H1 (cell line): Measurements from ENCODE around the gene KMT5C. TPM values are rescaled to one million over a fixed set of nuclear protein-coding genes. Genes with fewer than 3 reads are reported as not detected.

Experiments used
- CTCF ChIA-PET: fragments of 300-600 bp; sonication (Branson Sonifier 250); formaldehyde crosslinking; loops from one replicate; lab custom pipeline; 2021; ENCODE audit not compliant: partially characterized antibody; lab: Charles Lee
- POLR2A ChIA-PET: fragments of 300-600 bp; sonication (Branson Sonifier 250); formaldehyde crosslinking; loops from one replicate; lab custom pipeline; 2021; ENCODE audit warnings: inconsistent platforms; ENCODE audit not compliant: partially characterized antibody; lab: Charles Lee
- DNase-seq, 2 experiments: peaks; one replicate each; pipeline versions ENCODE4 v3.0.0 to v3.0.0-alpha.2; 2010 to 2022; ENCODE audit warnings: low spot score in 2 of 2, low read depth in 1 of 2, mixed read lengths in 1 of 2
- FAIRE-seq: peaks from 2 replicates; lab custom pipeline; 2011; peaks lifted over from hg19 to GRCh38; lab: Jason Lieb, UNC
- H2AFZ ChIP-seq: 2 replicates; pipeline ENCODE4 v1.8.1; 2012; ENCODE audit warnings: low read length, inconsistent platforms
- H2AK5ac ChIP-seq: 2 replicates; pipeline ENCODE4 v1.6.1; 2013; ENCODE audit warnings: low read depth, low read length
- H2BK120ac ChIP-seq: replicated peaks from 2 replicates; pipeline ENCODE3; 2013; ENCODE audit warnings: low read depth, low read length, inconsistent platforms
- H2BK12ac ChIP-seq: 2 replicates; pipeline ENCODE4 v1.6.1; 2013; ENCODE audit warnings: low read depth, low read length
- H2BK15ac ChIP-seq: 2 replicates; pipeline ENCODE4 v1.6.1; 2013; ENCODE audit warnings: low read length
- H2BK20ac ChIP-seq: 2 replicates; pipeline ENCODE4 v1.6.1; 2013; ENCODE audit warnings: low read length
- H2BK5ac ChIP-seq: 2 replicates; pipeline ENCODE4 v1.6.1; 2013; ENCODE audit warnings: low read depth, low read length
- H3K14ac ChIP-seq: 2 replicates; pipeline ENCODE4 v1.6.1; 2013; ENCODE audit warnings: inconsistent platforms; ENCODE audit not compliant: insufficient read length
- H3K18ac ChIP-seq: 2 replicates; pipeline ENCODE4 v1.6.1; 2013; ENCODE audit warnings: low read length; ENCODE audit errors: extremely low read depth
- H3K23ac ChIP-seq: 2 replicates; pipeline ENCODE4 v1.6.1; 2013; ENCODE audit warnings: inconsistent platforms; ENCODE audit not compliant: insufficient read length
- H3K23me2 ChIP-seq: 2 replicates; pipeline ENCODE4 v1.6.1; 2013; ENCODE audit warnings: low read depth, low read length
- H3K27ac ChIP-seq: 2 replicates; pipeline ENCODE4 v1.6.1; 2011; ENCODE audit warnings: low read depth, low read length, inconsistent platforms
- H3K27me3 ChIP-seq, 4 experiments: replicated peaks in 1 of 4; 1 replicate in 1 of 4; 2 replicates in 3 of 4; pipeline versions ENCODE4 v1.6.1 to v1.8.1; 2011 to 2013; ENCODE audit warnings: low read length in 3 of 4, mild to moderate bottlenecking in 3 of 4, inconsistent platforms in 2 of 4, mixed read lengths in 2 of 4, moderate library complexity in 1 of 4; ENCODE audit not compliant: control insufficient read depth in 3 of 4, insufficient read depth in 3 of 4; ENCODE audit errors: extremely low read depth in 1 of 4
- H3K36me3 ChIP-seq, 4 experiments: 2 replicates each; pipeline versions ENCODE4 v1.6.1 to v1.8.1; 2011 to 2013; ENCODE audit warnings: mild to moderate bottlenecking in 4 of 4, low read length in 3 of 4, moderate library complexity in 2 of 4, control low read depth in 1 of 4, inconsistent platforms in 1 of 4; ENCODE audit not compliant: insufficient read depth in 4 of 4, control insufficient read depth in 2 of 4
- H3K4ac ChIP-seq: replicated peaks from 2 replicates; pipeline ENCODE3; 2013; ENCODE audit warnings: low read length, low read depth, mixed read lengths, inconsistent platforms; ENCODE audit not compliant: insufficient read length
- H3K4me1 ChIP-seq, 4 experiments: replicated peaks in 1 of 4; 1 replicate in 1 of 4; 2 replicates in 3 of 4; pipeline versions ENCODE4 v1.6.1 to v1.8.1; 2011 to 2013; ENCODE audit warnings: low read length in 3 of 4, inconsistent platforms in 2 of 4, mixed read lengths in 1 of 4; ENCODE audit not compliant: insufficient read depth in 4 of 4, control insufficient read depth in 3 of 4
- H3K4me2 ChIP-seq, 2 experiments: 2 replicates each; pipeline versions ENCODE4 v1.6.1 to v1.8.1; 2011 to 2013; ENCODE audit warnings: low read depth in 2 of 2, low read length in 2 of 2, control low read depth in 1 of 2, inconsistent platforms in 1 of 2, mild to moderate bottlenecking in 1 of 2; ENCODE audit not compliant: insufficient read depth in 1 of 2
- H3K4me3 ChIP-seq, 4 experiments: fragments of 200-600, 300-600 bp in 1 of 4; sonication (generic), shearing (Covaris generic), sonication (Bioruptor Twin) in 1 of 4; 2 replicates each; pipeline versions ENCODE4 v1.5.1 to v1.8.1; 2011 to 2016; ENCODE audit warnings: low read length in 4 of 4, low read depth in 3 of 4, control low read depth in 2 of 4, inconsistent platforms in 2 of 4, mild to moderate bottlenecking in 2 of 4, mixed read lengths in 1 of 4, moderate library complexity in 1 of 4; ENCODE audit not compliant: insufficient read depth in 2 of 4; ENCODE audit errors: extremely low read depth in 1 of 4
- H3K56ac ChIP-seq: replicated peaks from 2 replicates; pipeline ENCODE3; 2013; ENCODE audit warnings: low read depth, mild to moderate bottlenecking, mixed read lengths, low read length, inconsistent platforms; ENCODE audit not compliant: insufficient read length
- H3K79me1 ChIP-seq: 2 replicates; pipeline ENCODE4 v1.6.1; 2013; ENCODE audit warnings: low read depth, low read length, control low read depth
- H3K79me2 ChIP-seq, 2 experiments: 2 replicates each; pipeline versions ENCODE4 v1.6.1 to v1.8.1; 2012 to 2013; ENCODE audit warnings: low read length in 2 of 2, mild to moderate bottlenecking in 2 of 2, inconsistent platforms in 1 of 2; ENCODE audit not compliant: insufficient read depth in 2 of 2, control insufficient read depth in 1 of 2
- H3K9ac ChIP-seq, 4 experiments: replicated peaks in 1 of 4; 1 replicate in 1 of 4; 2 replicates in 3 of 4; pipeline versions ENCODE4 v1.6.1 to v1.8.1; 2011 to 2013; ENCODE audit warnings: low read depth in 3 of 4, low read length in 3 of 4, control low read depth in 2 of 4, mild to moderate bottlenecking in 2 of 4, moderate library complexity in 2 of 4, inconsistent platforms in 1 of 4; ENCODE audit errors: extremely low read depth in 1 of 4
- H3K9me3 ChIP-seq, 2 experiments: 2 replicates each; pipeline versions ENCODE4 v1.6.1 to v1.8.1; 2012 to 2013; ENCODE audit warnings: mild to moderate bottlenecking in 2 of 2, moderate library complexity in 2 of 2, control low read depth in 1 of 2, inconsistent platforms in 1 of 2, low read depth in 1 of 2, low read length in 1 of 2, mixed read lengths in 1 of 2; ENCODE audit not compliant: insufficient read depth in 2 of 2
- H4K20me1 ChIP-seq, 2 experiments: replicated peaks in 1 of 2; 2 replicates each; pipeline versions ENCODE3 to v1.8.1; 2011 to 2013; ENCODE audit warnings: inconsistent platforms in 2 of 2, low read length in 2 of 2, mild to moderate bottlenecking in 1 of 2; ENCODE audit not compliant: insufficient read depth in 2 of 2, control insufficient read depth in 1 of 2
- H4K5ac ChIP-seq: 2 replicates; pipeline ENCODE4 v1.6.1; 2013; ENCODE audit warnings: low read length, low read depth, mixed read lengths, inconsistent platforms; ENCODE audit not compliant: insufficient read length
- H4K8ac ChIP-seq: 2 replicates; pipeline ENCODE4 v1.8.0; 2013; ENCODE audit warnings: mild to moderate bottlenecking, moderate library complexity, low read length, inconsistent platforms; ENCODE audit not compliant: insufficient read depth; ENCODE audit errors: extremely low read depth
- H4K91ac ChIP-seq: replicated peaks from 2 replicates; pipeline ENCODE3; 2013; ENCODE audit warnings: low read length, mixed read lengths, inconsistent platforms; ENCODE audit not compliant: insufficient read length
- RAD21 ChIP-seq, 2 experiments: IDR thresholded peaks in 1 of 2; conservative IDR thresholded peaks in 1 of 2; 2 replicates each; pipeline ENCODE4 v1.6.1; 2011; ENCODE audit warnings: low read depth in 2 of 2, low read length in 2 of 2, improper control_type of control experiment in 1 of 2, inconsistent platforms in 1 of 2, mild to moderate bottlenecking in 1 of 2, moderate library complexity in 1 of 2
- SP2 ChIP-seq: IDR thresholded peaks from 2 replicates; pipeline ENCODE4 v1.6.1; 2012; ENCODE audit warnings: mild to moderate bottlenecking, low read length, inconsistent platforms
- WGBS, 2 experiments: shearing (Covaris generic) in 1 of 2; methylation state at CpG; one replicate each; pipeline versions ENCODE4 v1.1.6 to v1.1.7; 2013 to 2015; ENCODE audit warnings: low lambda C conversion rate in 2 of 2, mixed read lengths in 2 of 2, inconsistent platforms in 1 of 2, low coverage in 1 of 2, missing lambda C conversion rate in 1 of 2; ENCODE audit not compliant: insufficient replicate concordance in 2 of 2, insufficient coverage in 1 of 2, insufficient read length in 1 of 2; ENCODE audit errors: extremely low coverage in 1 of 2, missing lambda C conversion rate in 1 of 2; 5-methylcytosine and 5-hydroxymethylcytosine counted together
- polyA plus RNA-seq, 7 experiments: library from polyadenylated mRNA; depleted of rRNA in 3 of 7; stranded (reverse) in 5 of 7; unstranded in 2 of 7; fragments of >200 nt in 5 of 7; fragments of 200-250 nt in 2 of 7; gene quantifications; 1 replicate in 5 of 7; 2 replicates in 1 of 7; 4 replicates in 1 of 7; pipeline versions ENCODE4 v1.2.1 to v1.2.3, GENCODE V29; 2011 to 2013; ENCODE audit warnings: missing spikeins in 2 of 7, mixed read lengths in 2 of 7
- total RNA-seq: library from RNA; stranded (reverse); fragmentation: NEBNext Ultra II Directional; extraction: Animal tissue kit (Norgen Biotek cat#: 25700); gene quantifications from 2 replicates; pipeline ENCODE4 v1.2.1, GENCODE V29; 2021

KMT5C gene
- total and polyA plus RNA-seq, 2 of the 8 experiments (the other 6 are each of a cell fraction or from before 2014, with no cell fraction given): 24.9 to 31.5 TPM

GRCh38 chr19:55344444-55344843 is 4.8 kb downstream of the KMT5C start:
- peaks cover 0 to 47% (median 20%) of the 10 kb centered on the region in 4 experiments; a peak in 4 of 8 replicates for H3K36me3 ChIP-seq
- DNase-seq (no peak), FAIRE-seq (no peak)
- H3K27me3 ChIP-seq: no peaks in the 10 kb centered on the region
- no peak overlapping the region for H3K23ac ChIP-seq
- H2AFZ ChIP-seq: no peak overlapping the region
- no peak overlapping the region for H3K27ac ChIP-seq
- H3K14ac ChIP-seq: no peak overlapping the region
- TF ChIP-seq SP2: no peak
- peak in 1 of 2 experiments; percentile 28; a peak in 1 of 4 replicates for TF ChIP-seq RAD21 (IDR thresholded peaks at IDR 0.05 in 1 of 2, conservative IDR thresholded peaks at IDR 0.05 in 1 of 2; ENCODE audit: low read depth in 2 of 2, low read length in 2 of 2)
- ChIA-PET POLR2A (interaction anchor here (1.0 to 6.7 kb wide), 5 partner anchors 8 to 63 kb away, joined by 3 to 42 read pairs (median 6); partner anchors contain the start of gene UBE2S), CTCF (interaction anchor here (1.3 to 1.7 kb wide), 3 partner anchors 8 to 43 kb away, joined by 3 to 8 read pairs (median 5); no protein-coding TSS in a partner anchor)
- no peak overlapping the region for H4K91ac ChIP-seq
- H3K79me2 ChIP-seq: peaks cover 0 to 3% of the 10 kb centered on the region in 2 experiments; a peak in 1 of 4 replicates
- H2BK120ac ChIP-seq: no peak overlapping the region
- H3K4me1 ChIP-seq: peaks cover 11 to 35% (median 25%) of the 10 kb centered on the region in 4 experiments
- H3K18ac ChIP-seq: no peak overlapping the region
- H3K56ac ChIP-seq: no peak overlapping the region
- peak overlapping the region; percentile 71; the same call in 1 of the 2 replicates for H2BK5ac ChIP-seq
- 89% methylated on average over 8 of the region's 9 CpGs; no CpG with 5 or more reads in 1 of the 2 experiments for WGBS, 2 experiments
- no peak overlapping the region for H2BK15ac ChIP-seq
- H3K79me1 ChIP-seq: peaks cover 5% of the 10 kb centered on the region; the same call in 1 of the 2 replicates
- H4K8ac ChIP-seq: no peak overlapping the region
- peaks cover 0 to 6% of the 10 kb centered on the region in 2 experiments for H4K20me1 ChIP-seq
- H4K5ac ChIP-seq: no peak overlapping the region
- H2BK20ac ChIP-seq: no peak overlapping the region
- no peaks in the 10 kb centered on the region for H3K9me3 ChIP-seq
- H3K23me2 ChIP-seq: peaks cover 14% of the 10 kb centered on the region; the same call in 1 of the 2 replicates
- H2BK12ac ChIP-seq: 0 out of 2 replicates have a peak overlapping the region, but pooled peaks have one; percentile 23
- peak overlapping the region; percentile 69 for H3K4ac ChIP-seq
- H3K4me2 ChIP-seq: no peak overlapping the region
- no peak overlapping the region for H3K4me3 ChIP-seq
- H3K9ac ChIP-seq: no peak overlapping the region; a peak in 1 of 7 replicates
- H2AK5ac ChIP-seq: no peak overlapping the region
